Progenitor cell of endocrine pancreas (in vitro differentiated cells): ENCODE measurements around the gene SPSB2. TPM values are rescaled to one million over a fixed set of nuclear protein-coding genes. Genes with fewer than 3 reads are reported as not detected.
A peak's percentile ranks its signal among the peaks of the same experiment; 100 is the strongest.

ENCODE experiments used
- DNase-seq: peaks from one replicate; pipeline ENCODE4 v3.0.0; 2021; ENCODE audit warnings: low spot score; ENCODE audit not compliant: unreplicated experiment
- H3K27ac Mint-ChIP-seq: 2 replicates; pipeline ENCODE4 v1.8.0; 2021; ENCODE audit warnings: mild to moderate bottlenecking, moderate library complexity, mixed read lengths
- H3K27me3 Mint-ChIP-seq: 2 replicates; pipeline ENCODE4 v1.8.0; 2021; ENCODE audit warnings: mixed read lengths
- H3K36me3 Mint-ChIP-seq: 2 replicates; pipeline ENCODE4 v1.8.0; 2022; ENCODE audit warnings: mixed read lengths; ENCODE audit not compliant: insufficient read depth
- H3K4me1 Mint-ChIP-seq: 2 replicates; pipeline ENCODE4 v1.8.0; 2021; ENCODE audit warnings: low read depth, mixed read lengths
- H3K4me3 Mint-ChIP-seq: 2 replicates; pipeline ENCODE4 v1.8.0; 2021; ENCODE audit warnings: low read depth, mild to moderate bottlenecking, moderate library complexity, mixed read lengths
- H3K9me3 Mint-ChIP-seq: 2 replicates; pipeline ENCODE4 v1.8.0; 2021; ENCODE audit warnings: low read depth, mixed read lengths
- CTCF ChIP-seq: fragments of 200-600 bp; sonication (generic); IDR thresholded peaks from one replicate; pipeline ENCODE4 v1.5.0; 2021; ENCODE audit warnings: antibody characterized with exemption, mild to moderate bottlenecking; ENCODE audit not compliant: unreplicated experiment
- total RNA-seq: library from RNA; stranded (reverse); gene quantifications from 2 replicates; pipeline ENCODE4 v1.2.1, GENCODE V29; 2021

The SPSB2 gene
- total RNA-seq, 1 donor from 2014 or later = 11.7 TPM

GRCh38 chr12:6904280-6905276 is 31.5 kb upstream of the SPSB2 start, which contains the start of gene LRRC23:
Gene LRRC23 (plus strand): TSS chr12:6904822. CDS start chr12:6905634, 812 bp downstream.
- peaks cover 9% of the 10 kb centered on the region for H3K4me1 Mint-ChIP-seq
- no peak within 1 kb of the TSS for H3K27ac Mint-ChIP-seq
- no peak within 1 kb of the TSS for H3K4me3 Mint-ChIP-seq
- DNase-seq = peak; percentile 100
- no peaks in the 10 kb centered on the region for H3K27me3 Mint-ChIP-seq
- H3K36me3 Mint-ChIP-seq = no peaks in the 10 kb centered on the region
- TF ChIP-seq CTCF = no peak
- no peaks in the 10 kb centered on the region for H3K9me3 Mint-ChIP-seq

GRCh38 chr12:6903722-6904121 is 30.6 kb upstream of the SPSB2 start:
- Mint-ChIP-seq H3K27ac (no peak overlapping the region), H3K9me3 (no peaks in the 10 kb centered on the region), H3K4me1 (peaks cover 9% of the 10 kb centered on the region), H3K36me3 (no peaks in the 10 kb centered on the region), H3K27me3 (no peaks in the 10 kb centered on the region), H3K4me3 (no peak overlapping the region)
- DNase-seq = no peak
- no peak for TF ChIP-seq CTCF

DNA sequence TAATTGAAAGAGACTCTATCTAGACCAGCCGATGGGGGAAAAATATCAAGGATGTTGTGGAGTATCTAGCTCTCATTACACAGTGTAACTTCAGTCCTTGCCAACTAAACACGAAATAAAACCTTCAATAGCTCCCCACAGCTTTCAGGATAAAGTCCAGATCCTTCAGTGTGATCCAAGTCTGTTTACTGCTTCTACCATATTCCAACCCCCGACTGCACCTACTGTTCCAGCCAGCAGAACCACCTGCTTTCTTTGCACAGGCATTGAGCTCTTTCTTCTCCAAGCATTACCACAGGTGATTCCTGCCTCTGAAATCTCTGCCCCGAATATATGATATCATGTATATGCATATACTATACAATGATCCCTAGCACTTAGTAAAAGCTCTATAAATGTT is 29.3 kb upstream of the SPSB2 start:
- H3K4me3 Mint-ChIP-seq = no peak overlapping the region
- TF ChIP-seq CTCF = no peak
- no peaks in the 10 kb centered on the region for H3K36me3 Mint-ChIP-seq
- peaks cover 9% of the 10 kb centered on the region for H3K4me1 Mint-ChIP-seq
- H3K9me3 Mint-ChIP-seq = no peaks in the 10 kb centered on the region
- no peaks in the 10 kb centered on the region for H3K27me3 Mint-ChIP-seq
- peak overlapping the region; percentile 25 for H3K27ac Mint-ChIP-seq
- DNase-seq = no peak

DNA sequence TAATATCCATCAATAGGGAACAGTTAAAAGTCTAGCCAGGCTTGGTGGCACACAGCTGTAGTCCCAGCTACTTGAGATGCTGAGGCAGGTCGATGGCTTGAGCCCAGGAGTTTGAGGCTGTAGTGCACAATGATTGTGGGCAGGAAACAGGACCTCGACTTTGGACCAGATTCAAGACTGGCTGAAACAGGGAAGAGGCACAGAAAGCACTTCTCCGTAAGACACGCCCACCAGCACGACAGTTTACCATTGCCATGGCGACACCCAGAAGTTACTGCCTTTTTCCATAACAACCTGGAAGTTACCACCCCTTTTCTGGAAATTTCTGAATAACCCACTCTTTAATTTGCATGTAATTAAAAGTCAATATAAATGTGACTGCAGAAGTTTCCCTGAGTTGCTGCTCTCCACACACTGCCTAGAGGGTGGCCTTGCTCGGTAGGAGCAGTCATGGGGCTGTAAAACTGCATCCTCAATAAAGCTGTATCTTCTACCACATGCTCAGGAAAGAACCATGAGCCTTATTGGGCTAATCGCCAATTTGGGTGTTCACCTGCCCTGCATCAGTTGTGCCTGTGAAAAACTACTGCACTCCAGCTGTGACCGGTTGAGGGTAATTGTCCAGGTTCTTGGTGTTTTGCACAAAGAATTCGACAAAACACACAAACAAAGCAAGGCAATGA is 26.9 kb upstream of the SPSB2 start:
- H3K4me3 Mint-ChIP-seq = no peak overlapping the region
- H3K27ac Mint-ChIP-seq = no peak overlapping the region
- no peaks in the 10 kb centered on the region for H3K36me3 Mint-ChIP-seq
- H3K27me3 Mint-ChIP-seq = no peaks in the 10 kb centered on the region
- H3K4me1 Mint-ChIP-seq = peaks cover 9% of the 10 kb centered on the region
- H3K9me3 Mint-ChIP-seq = no peaks in the 10 kb centered on the region
- TF ChIP-seq CTCF = no peak
- DNase-seq = no peak

- no peak for TF ChIP-seq CTCF
- H3K36me3 Mint-ChIP-seq = no peaks in the 10 kb centered on the region
- DNase-seq = no peak
- no peak overlapping the region for H3K4me3 Mint-ChIP-seq
- no peaks in the 10 kb centered on the region for H3K27me3 Mint-ChIP-seq
- no peak overlapping the region for H3K27ac Mint-ChIP-seq
- H3K9me3 Mint-ChIP-seq = no peaks in the 10 kb centered on the region
- peaks cover 9% of the 10 kb centered on the region for H3K4me1 Mint-ChIP-seq
Measured at GRCh38 chr12:6899427-6899826, 26.3 kb upstream of the SPSB2 start.
